DOHH2 (cell line): ENCODE results near the gene DNAH6.

Experiments used
- H3F3A ChIP-seq: fragments of 200-600 bp; sonication (generic), shearing (Covaris generic); 2 replicates; pipeline ENCODE4 v1.6.0; 2016; ENCODE audit warnings: antibody characterized with exemption, mild to moderate bottlenecking; ENCODE audit not compliant: control insufficient read depth, insufficient read depth
- H3K27ac ChIP-seq: fragments of 200-600 bp; sonication (generic); 2 replicates; pipeline ENCODE4 v1.5.1; 2014; ENCODE audit warnings: low read depth, mild to moderate bottlenecking, low read length, moderate library complexity
- H3K27me3 ChIP-seq: fragments of 200-600 bp; sonication (generic); 2 replicates; pipeline ENCODE4 v1.6.1; 2014; ENCODE audit warnings: mild to moderate bottlenecking, low read length, mixed read lengths; ENCODE audit not compliant: control insufficient read depth
- H3K36me3 ChIP-seq: fragments of 200-600 bp; sonication (generic); 2 replicates; pipeline ENCODE4 v1.6.1; 2014; ENCODE audit warnings: mild to moderate bottlenecking, low read length, moderate library complexity, mixed read lengths; ENCODE audit not compliant: control insufficient read depth
- H3K4me1 ChIP-seq: fragments of 200-600 bp; sonication (generic); 2 replicates; pipeline ENCODE4 v1.6.1; 2014; ENCODE audit warnings: mild to moderate bottlenecking, low read length, mixed read lengths; ENCODE audit not compliant: control insufficient read depth
- H3K4me2 ChIP-seq: fragments of 200-600 bp; sonication (generic); 2 replicates; pipeline ENCODE4 v1.6.0; 2014; ENCODE audit warnings: mild to moderate bottlenecking, low read length, moderate library complexity
- H3K4me3 ChIP-seq: fragments of 200-600 bp; sonication (generic); 2 replicates; pipeline ENCODE4 v1.5.1; 2014; ENCODE audit warnings: mild to moderate bottlenecking, low read length, mixed read lengths
- H3K79me2 ChIP-seq: fragments of 200-600 bp; sonication (generic); 2 replicates; pipeline ENCODE4 v1.6.1; 2014; ENCODE audit warnings: mild to moderate bottlenecking, low read length, mixed read lengths; ENCODE audit not compliant: control insufficient read depth
- H3K9me2 ChIP-seq: fragments of 200-600 bp; sonication (generic); replicated peaks from 2 replicates; pipeline ENCODE4 v1.6.1; 2014; ENCODE audit warnings: mild to moderate bottlenecking, low read length, mixed read lengths; ENCODE audit not compliant: control insufficient read depth
- H3K9me3 ChIP-seq: fragments of 200-600 bp; sonication (generic); 2 replicates; pipeline ENCODE4 v1.6.1; 2014; ENCODE audit warnings: antibody characterized with exemption, low read length, mixed read lengths; ENCODE audit not compliant: control insufficient read depth, insufficient read depth
- H4K20me1 ChIP-seq: fragments of 200-600 bp; sonication (generic); 2 replicates; pipeline ENCODE4 v1.6.0; 2014; ENCODE audit warnings: low read depth, mild to moderate bottlenecking, antibody characterized with exemption, low read length, moderate library complexity; ENCODE audit not compliant: control insufficient read depth, insufficient read depth
- CTCF ChIP-seq: fragments of 200-600 bp; sonication (generic); IDR thresholded peaks from one replicate; pipeline ENCODE4 v1.5.1; 2014; ENCODE audit warnings: antibody characterized with exemption, mild to moderate bottlenecking, low read depth, low read length; ENCODE audit not compliant: poor library complexity, severe bottlenecking
- EZH2phosphoT487 ChIP-seq: fragments of 200-600 bp; sonication (generic); IDR thresholded peaks from 2 replicates; pipeline ENCODE4 v1.6.1; 2017; ENCODE audit warnings: borderline replicate concordance, mild to moderate bottlenecking, antibody characterized with exemption, low read length, moderate library complexity, mixed read lengths

DNAH6 gene

GRCh38 chr2:84676295-84676694 lies 160.0 kb downstream of the DNAH6 start:
- no peak overlapping the region for H3K27ac ChIP-seq
- H3K36me3 ChIP-seq = no peaks in the 10 kb centered on the region
- H3K27me3 ChIP-seq = no peaks in the 10 kb centered on the region
- H3K9me2 ChIP-seq = no peaks in the 10 kb centered on the region
- H4K20me1 ChIP-seq = no peaks in the 10 kb centered on the region
- H3K4me3 ChIP-seq = no peak overlapping the region
- no peaks in the 10 kb centered on the region for H3K9me3 ChIP-seq
- no peak for TF ChIP-seq EZH2phosphoT487
- no peak for TF ChIP-seq CTCF
- no peak overlapping the region for H3K4me2 ChIP-seq
- no peaks in the 10 kb centered on the region for H3K4me1 ChIP-seq
- no peaks in the 10 kb centered on the region for H3F3A ChIP-seq
- no peaks in the 10 kb centered on the region for H3K79me2 ChIP-seq

DNA sequence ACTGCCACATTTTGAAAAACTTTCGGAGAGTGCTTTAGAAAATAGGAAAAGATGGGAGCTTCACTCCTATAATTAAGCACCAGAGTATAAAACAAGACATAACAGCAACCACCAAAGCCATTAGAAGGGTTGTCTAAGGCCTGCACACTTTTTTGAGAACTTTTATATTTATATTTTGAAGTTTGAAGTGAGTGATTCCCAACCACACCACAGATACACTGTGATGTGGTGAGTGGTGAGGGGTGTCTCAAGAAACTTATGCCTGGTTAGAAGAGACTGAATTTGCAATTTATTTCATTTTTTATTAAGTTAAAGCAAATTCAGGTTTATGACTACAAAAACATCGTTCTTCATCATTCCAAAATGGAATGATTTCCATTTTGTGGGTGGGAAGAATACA lies 161.9 kb downstream of the DNAH6 start:
- Histone ChIP-seq H3K9me2 (no peaks in the 10 kb centered on the region), H3K4me3 (no peak overlapping the region), H3K36me3 (no peaks in the 10 kb centered on the region), H3K79me2 (no peaks in the 10 kb centered on the region), H3K27ac (no peak overlapping the region), H3K4me1 (no peaks in the 10 kb centered on the region), H3F3A (no peaks in the 10 kb centered on the region), H3K27me3 (no peaks in the 10 kb centered on the region), H3K4me2 (no peak overlapping the region), H3K9me3 (no peaks in the 10 kb centered on the region), H4K20me1 (no peaks in the 10 kb centered on the region)
- TF ChIP-seq EZH2phosphoT487 (no peak), CTCF (no peak)

DNA sequence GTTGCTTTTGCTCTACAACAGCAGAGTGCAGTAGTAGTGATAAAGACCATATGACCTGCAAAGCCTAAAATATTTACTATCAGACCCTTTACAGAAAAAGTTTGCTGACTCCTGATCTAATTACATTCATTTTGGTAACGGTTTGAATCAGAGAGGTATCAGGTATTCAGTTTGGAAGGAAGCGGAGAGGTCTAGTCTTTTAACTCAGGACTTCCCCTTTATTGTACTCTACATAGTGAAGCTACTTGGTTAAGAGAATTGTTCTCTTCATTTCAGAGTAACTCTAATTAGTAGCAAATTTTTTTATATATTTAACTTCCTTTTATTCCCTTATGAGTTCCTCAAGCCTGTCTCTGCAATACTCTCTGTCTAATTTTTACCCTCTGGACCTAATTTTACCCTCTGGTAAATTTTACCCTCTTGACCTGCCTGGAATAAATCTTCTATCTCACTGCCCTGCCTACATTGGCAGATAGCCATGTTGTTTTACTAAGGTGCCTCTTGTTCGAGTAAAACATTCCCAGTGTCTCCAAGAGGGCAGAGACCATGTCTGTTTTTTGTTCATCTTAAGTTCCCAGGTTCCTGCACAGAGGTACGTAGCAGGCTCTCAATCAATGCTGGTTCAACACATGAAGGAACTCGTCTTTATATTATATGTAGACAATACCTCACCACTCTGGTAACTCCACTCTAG lies 170.6 kb downstream of the DNAH6 start:
- Histone ChIP-seq H3K27ac (no peak overlapping the region), H3K4me2 (no peak overlapping the region), H4K20me1 (no peaks in the 10 kb centered on the region), H3K27me3 (no peaks in the 10 kb centered on the region), H3F3A (no peaks in the 10 kb centered on the region), H3K79me2 (no peaks in the 10 kb centered on the region), H3K4me1 (no peaks in the 10 kb centered on the region), H3K9me2 (no peaks in the 10 kb centered on the region), H3K36me3 (no peaks in the 10 kb centered on the region), H3K9me3 (no peaks in the 10 kb centered on the region), H3K4me3 (no peak overlapping the region)
- TF ChIP-seq CTCF = no peak
